Thyroid gland (tissue), 4 donors: Measurements from ENCODE around the gene ADAMTS2.

Experiments used
- POLR2A ChIP-seq, 2 donors: fragments of 450-650 bp; IDR thresholded peaks; one replicate each; pipeline ENCODE4 v1.6.1; 2017; ENCODE audit warnings: antibody characterized with exemption in 2 of 2, mild to moderate bottlenecking in 2 of 2, moderate library complexity in 1 of 2
- TF ChIP-seq, protein P1 (sequence below), 6 experiments: fragments of 200-600 bp in 3 of 6; fragments of 450-650 bp in 3 of 6; sonication (generic) in 3 of 6; IDR thresholded peaks; one replicate each; pipeline ENCODE4 v1.5.1; 2016 to 2019; ENCODE audit warnings: antibody characterized with exemption in 6 of 6, mild to moderate bottlenecking in 2 of 6, inconsistent platforms in 1 of 6, moderate library complexity in 1 of 6

DNA sequence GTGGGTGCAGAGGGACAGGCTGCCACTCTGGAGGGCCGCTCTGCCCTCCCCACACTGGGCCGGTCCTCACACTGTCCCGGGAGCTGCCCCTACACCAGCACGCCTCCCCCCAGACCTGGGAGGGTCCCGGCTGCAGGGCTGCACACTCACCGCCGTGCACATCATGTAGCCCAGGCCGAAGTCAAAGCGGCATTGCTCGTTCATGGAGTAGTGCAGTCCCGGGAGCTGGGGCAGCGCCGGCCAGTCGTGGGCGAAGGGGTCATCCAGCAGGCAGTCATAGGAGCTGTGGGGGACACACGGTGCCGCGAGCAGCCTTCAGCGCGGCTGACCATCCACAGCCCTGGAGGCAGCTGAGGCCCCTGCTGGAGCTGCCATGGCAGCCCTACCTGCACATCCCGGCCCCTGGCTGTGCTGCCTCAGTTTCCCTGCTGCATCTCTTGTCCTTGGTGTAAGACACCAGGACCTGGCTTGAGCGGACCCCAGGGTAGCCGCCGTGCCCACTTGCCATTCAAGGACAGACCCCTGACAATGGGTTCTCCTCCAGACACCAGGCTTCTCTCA lies 191.8 kb downstream of the ADAMTS2 start:
- TF ChIP-seq, protein P1, sequence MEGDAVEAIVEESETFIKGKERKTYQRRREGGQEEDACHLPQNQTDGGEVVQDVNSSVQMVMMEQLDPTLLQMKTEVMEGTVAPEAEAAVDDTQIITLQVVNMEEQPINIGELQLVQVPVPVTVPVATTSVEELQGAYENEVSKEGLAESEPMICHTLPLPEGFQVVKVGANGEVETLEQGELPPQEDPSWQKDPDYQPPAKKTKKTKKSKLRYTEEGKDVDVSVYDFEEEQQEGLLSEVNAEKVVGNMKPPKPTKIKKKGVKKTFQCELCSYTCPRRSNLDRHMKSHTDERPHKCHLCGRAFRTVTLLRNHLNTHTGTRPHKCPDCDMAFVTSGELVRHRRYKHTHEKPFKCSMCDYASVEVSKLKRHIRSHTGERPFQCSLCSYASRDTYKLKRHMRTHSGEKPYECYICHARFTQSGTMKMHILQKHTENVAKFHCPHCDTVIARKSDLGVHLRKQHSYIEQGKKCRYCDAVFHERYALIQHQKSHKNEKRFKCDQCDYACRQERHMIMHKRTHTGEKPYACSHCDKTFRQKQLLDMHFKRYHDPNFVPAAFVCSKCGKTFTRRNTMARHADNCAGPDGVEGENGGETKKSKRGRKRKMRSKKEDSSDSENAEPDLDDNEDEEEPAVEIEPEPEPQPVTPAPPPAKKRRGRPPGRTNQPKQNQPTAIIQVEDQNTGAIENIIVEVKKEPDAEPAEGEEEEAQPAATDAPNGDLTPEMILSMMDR (IDR thresholded peaks at IDR 0.05), result no peak
- no peak for TF ChIP-seq POLR2A (IDR thresholded peaks at IDR 0.05)
